Hematopoietic multipotent progenitor cell treated with erythropoietin and hydrocortisone succinate and interleukin-3 and kit ligand, for 4 days (in vitro differentiated cells): ENCODE results near the gene ERC1.
"Not testable (repeated sequence)": the region's sequence is repeated elsewhere in the genome, so short reads cannot be mapped to it uniquely, and the experiment has no call there.

Experiments
- DNase-seq: peaks from one replicate; pipeline ENCODE4 v3.0.0-alpha.2; 2015

ERC1 gene

DNA sequence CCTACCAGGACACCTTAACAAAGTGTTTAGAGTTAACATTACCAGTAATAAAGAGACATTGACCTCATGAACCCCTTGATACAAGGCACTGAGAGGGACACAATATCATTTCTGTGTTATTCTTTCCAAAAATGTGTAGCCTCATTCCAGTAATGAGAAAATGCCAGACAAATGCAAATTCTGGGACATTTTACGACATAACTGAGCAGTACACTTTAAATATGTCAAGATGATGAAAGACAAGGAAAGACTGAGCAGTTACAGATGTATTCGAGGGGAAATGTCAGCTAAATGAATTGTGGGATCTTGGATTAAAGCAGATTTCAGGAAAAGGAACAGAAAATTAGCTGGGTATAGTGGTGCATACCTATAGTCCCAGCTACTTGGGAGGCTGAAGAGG is 255.6 kb downstream of the ERC1 start:
- DNase-seq, result no peak

DNA sequence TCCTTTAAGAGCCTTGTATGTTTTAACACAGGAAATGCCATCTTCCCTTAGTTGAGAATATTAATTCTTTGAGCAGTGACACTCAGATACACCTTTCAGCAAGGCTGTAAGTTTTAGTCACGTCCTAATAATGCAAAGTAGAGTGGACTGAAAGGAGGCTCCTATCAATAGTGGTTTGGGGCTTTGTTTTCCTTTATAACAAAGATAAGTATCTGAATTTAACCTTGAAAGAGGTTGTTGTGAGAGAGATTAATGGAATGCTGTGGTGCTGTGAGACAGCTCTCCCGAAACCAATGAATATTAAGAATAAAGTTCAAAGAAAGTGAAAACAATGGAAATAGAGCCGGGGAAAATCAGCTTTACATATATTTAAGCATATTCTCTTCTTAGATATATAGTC is 259.6 kb downstream of the ERC1 start:
- no peak for DNase-seq

GRCh38 chr12:1252758-1253157 is 261.7 kb downstream of the ERC1 start:
- DNase-seq, result no peak

DNA sequence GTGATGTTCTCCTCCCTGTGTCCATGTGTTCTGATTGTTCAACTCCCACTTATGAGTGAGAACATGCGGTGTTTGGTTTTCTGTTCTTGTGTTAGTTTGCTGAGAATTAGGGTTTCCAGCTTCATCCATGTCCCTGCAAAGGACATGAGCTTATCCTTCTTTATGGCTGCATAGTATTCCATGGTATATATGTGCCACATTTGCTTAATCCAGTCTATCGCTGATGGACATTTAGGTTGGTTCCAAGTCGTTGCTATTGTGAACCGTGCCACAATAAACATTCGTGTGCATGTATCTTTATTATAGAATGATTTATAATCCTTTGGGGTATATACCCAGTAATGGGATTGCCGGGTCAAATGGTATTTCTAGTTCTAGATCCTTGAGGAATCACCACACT is 264.1 kb downstream of the ERC1 start:
- not testable (repeated sequence) for DNase-seq

DNA sequence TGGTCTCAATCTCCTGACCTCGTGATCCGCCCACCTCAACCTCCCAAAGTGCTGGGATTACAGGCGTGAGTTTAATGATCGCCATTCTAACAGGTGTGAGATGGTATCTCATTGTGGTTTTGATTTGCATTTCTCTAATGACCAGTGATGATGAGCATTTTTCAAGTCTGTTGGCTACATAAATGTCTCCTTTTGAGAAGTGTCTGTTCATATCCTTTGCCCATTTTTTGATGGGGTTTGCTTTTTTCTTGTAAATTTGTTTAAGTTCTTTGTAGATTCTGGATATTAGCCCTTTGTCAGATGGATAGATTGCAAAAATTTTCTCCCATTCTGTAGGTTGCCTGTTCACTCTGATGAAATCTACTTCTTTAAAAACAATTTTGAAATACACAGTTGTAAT is 264.8 kb downstream of the ERC1 start:
- not testable (repeated sequence) for DNase-seq

DNA sequence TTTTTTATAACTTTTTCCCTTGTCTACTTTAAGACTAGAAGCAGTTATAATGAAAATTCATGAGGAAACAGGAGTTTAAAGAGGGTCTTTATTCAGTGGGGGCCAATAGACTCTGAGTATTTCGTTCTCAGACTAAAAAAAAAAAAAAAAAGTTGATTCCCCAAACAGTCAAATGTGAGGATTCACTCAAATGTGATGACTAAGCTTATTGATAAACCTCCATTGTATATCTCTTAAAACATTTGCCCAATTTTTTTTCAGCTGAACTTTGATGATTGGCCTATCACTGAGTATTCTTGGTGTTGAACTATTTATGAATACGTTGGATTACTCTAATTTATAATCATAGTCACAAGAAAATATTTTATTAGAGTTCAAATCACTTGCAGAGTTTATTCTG is 265.3 kb downstream of the ERC1 start:
- no peak for DNase-seq

DNA sequence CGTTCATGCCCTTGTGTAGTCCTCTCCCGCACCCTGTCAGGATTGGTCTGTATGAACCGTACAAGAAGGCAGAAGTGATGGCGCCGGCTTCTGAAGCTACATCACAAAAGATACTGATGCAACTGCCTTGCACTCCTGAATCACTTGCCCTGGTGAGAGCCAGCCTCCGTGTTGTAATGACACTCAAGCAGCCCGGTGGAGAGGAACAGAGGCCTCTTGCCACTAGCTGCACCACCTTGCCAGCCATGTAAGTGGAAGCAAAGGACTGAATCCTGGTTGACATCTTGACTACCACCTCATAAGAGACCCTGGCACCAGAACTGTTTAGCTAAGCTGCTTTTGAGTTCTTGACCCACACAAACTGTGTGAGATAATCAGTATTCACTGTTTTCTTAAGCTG is 266.0 kb downstream of the ERC1 start:
- DNase-seq, result no peak

- DNase-seq, result no peak
Measured at GRCh38 chr12:1262011-1262410, 271.0 kb downstream of the ERC1 start.

DNA sequence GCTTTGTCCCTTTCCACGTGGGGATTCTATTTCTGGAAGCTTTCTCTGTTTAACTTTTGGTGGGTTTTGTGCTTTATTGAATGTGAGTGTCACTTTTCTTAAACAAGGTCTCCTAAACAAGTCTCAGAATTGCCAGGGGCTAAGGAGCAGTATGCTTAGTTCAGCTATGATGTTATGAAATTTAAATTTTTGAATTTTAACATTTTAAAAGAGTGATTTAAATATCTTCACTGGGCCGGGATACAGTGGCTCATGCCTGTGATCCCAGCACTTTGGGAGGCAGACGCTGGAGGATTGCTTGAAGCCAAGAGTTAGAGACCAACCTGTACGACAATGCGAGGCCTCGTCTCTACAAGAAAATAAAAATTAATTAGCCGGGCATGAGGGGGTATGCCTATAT is 276.2 kb downstream of the ERC1 start:
- DNase-seq, result no peak

DNA sequence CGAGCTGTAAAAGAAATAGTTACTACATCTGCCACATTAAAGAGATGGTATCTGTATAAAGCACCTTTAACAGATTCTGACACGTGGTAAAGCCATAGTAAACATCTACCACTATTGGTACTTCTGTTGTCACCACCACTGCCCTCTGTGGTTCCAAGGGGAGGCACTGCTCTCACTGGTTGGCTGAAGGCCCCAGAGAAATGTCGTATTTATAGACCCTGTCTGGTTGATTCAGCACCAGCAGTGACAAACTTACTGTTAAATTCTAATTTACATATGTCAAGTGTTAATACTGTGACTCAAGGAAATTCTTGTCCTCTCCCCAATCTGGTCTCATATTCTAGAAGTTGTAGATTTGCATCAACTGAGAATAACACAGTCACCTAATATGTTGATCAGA is 281.1 kb downstream of the ERC1 start:
- no peak for DNase-seq

- DNase-seq, result no peak
Measured at GRCh38 chr12:1273051-1273450, 282.0 kb downstream of the ERC1 start.

- DNase-seq, result peak; percentile 56
Measured at GRCh38 chr12:1277905-1278304, 286.9 kb downstream of the ERC1 start.

DNA sequence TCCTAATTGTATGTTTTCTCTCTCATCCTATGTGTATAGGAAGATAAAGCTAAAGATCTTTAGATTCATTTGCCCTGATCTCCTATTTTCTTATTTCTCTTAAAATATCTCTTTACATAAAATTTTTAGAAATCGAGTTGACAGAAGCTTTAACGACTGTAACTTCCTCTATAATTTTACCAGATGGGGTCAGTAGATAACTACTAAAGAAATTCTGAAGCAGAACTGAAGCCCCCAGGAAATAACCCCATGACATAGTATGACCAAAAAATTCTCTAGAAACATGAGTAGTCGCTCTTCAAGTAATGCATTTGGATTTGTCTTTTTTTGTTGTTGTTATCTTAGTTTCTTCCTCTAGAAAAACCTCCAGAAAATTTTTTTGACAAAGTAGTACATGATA is 288.0 kb downstream of the ERC1 start:
- peak; percentile 82 for DNase-seq

DNA sequence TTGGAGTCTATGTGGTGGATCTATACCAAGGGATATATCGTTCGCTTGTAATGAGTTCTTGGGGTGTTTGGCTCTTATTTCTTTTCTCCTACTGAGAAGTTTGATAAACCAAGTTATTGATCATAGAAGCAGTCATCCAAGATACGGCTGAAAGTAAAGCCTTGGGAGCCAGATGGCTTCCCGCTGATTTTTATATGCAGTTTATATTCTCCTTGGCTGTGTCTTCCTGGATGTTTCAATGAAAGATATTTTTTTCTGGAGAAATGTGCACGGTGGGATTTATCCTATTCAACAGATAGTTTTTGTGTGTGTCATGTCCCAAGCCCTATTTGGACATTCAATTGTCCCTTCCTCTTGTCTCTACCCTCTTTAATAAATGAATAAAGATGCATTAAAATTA is 289.0 kb downstream of the ERC1 start:
- DNase-seq, result no peak

DNA sequence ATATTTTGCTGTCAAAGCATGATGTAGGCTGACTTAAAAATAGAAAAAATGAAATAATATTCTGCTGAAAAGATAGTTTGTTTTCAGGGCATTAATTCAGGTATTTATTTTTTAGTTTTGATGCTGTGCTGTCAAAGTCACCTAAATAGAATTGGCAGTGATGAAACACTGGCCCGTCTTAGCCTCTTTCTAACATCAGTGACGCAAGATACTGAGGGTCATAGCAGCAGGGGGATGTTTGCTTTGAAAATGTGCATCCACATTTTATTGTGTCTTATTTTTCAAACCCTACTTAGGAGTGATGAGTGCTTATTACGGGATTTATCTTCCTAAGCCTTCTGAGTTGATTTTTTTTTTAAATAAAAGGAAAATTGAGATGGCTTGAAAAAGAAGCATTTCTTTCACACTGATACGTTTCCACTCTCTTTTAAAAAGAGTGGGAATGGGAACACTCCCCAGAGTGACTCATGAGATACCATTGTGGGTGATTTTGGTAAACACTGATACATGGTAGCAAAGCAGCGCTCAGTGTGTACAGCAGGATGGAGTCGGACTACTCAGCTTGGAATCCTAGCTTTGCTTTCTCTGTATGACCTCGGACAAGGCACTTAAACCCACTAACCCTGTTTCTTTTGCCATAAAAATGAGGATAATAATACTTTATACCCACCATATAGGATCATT is 290.8 kb downstream of the ERC1 start:
- DNase-seq, result no peak

DNA sequence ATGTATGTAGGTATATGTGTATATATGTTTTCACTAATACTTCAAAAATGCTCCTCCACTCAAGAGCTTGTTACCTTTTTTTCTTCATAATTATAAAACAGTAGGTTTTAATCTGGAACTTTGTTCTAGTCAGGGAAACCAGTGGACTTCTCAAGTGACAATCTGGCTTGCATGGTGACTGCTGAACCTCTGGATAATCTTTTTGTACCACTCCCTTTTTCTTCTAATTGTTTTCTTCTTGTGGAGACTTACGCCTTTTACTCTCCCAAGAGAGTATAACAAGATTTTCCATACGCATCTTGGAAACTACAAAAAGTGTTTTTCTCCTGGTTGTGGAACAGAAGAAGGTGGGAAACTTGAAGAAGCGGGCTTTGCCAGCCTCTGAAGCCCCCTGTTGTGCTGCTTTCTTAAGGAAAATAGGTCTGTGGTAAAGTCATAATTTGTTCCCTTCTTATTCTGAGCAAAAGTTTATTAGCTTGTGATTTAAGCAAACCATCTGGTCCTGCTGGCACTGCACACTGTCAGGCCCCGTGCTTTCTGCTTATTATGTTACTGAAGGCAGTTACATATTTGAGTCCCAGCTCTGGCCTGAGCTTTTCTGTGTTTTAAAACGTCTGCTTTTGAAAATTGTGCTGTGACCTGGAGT is 291.8 kb downstream of the ERC1 start:
- no peak for DNase-seq

DNA sequence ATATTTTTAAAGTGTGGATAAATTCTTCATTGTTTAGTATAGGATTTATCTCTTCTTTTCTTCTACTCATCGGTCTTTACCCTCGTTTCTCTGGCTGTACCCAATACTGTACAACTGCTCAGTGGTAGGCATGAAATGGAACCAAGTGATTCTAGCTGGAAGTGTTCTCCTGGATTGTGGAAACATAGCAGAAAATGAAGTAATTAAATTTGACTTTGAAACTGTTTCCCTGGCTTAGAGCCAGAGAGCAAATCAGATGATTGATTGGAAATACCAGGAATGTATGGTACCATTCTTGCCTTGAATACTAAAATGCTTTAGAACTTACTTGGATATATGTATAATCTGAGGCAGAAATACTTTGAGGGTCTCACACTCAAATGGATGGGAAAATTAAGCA is 292.3 kb downstream of the ERC1 start:
- DNase-seq, result no peak

GRCh38 chr12:1284611-1285010 is 293.6 kb downstream of the ERC1 start:
- DNase-seq, result no peak

GRCh38 chr12:1287446-1287975 is 296.5 kb downstream of the ERC1 start:
- no peak for DNase-seq

- no peak for DNase-seq
Measured at GRCh38 chr12:1288333-1288732, 297.3 kb downstream of the ERC1 start.

GRCh38 chr12:1289371-1290155 is 298.5 kb downstream of the ERC1 start:
- peak; percentile 54 for DNase-seq

- no peak for DNase-seq
Measured at GRCh38 chr12:1290716-1291115, 299.7 kb downstream of the ERC1 start.

DNA sequence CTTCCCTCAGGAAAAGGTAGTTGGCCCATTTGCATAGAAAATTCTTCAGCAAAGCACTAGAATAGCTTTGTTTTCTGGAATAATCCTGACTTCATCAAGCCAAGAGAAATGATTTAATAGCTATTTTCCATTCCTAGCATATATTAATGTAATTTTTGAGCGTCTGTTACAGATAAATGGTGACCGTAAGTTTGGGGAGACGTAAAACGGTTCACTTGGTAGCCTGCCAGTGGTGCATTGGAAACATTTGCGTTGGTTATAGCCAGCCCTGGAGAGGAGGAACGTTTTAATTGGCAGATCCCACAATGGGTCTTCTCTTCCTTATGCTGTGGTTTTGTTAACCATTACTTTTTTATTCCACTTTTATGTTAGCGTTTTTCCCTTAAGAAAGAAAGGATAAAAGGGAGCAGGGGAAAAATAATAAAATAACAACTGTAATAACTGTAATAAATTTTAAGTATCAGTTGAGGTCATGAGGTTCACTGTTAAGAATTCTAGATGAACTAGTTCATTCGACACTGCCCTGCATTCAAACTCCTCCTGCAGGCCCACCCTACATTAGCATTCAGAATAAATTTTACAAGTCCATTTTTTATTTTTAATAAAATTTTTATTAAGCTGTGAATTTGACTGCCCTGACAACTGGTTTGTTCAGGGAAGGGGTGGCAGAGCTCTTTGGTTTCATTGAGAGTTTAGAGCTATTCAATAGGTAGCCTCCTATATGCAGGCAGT is 300.7 kb downstream of the ERC1 start:
- no peak for DNase-seq
